ENCODE measurements around the gene ALOXE3.

- TF ChIP-seq POLR2A (IDR thresholded peaks at IDR 0.05) (no peak), CTCF (IDR thresholded peaks at IDR 0.05) (no peak)
These were observed 16.6 kb downstream of the ALOXE3 start for GRCh38 chr17:8101721-8102120.

All from body of pancreas (tissue), 4 donors.